Fibroblast of villous mesenchyme (primary cell): ENCODE measurements around the gene HSPB6. TPM values are rescaled to one million over a fixed set of nuclear protein-coding genes. Genes with fewer than 3 reads are reported as not detected.

Experiments
- DNase-seq: peaks from one replicate; pipeline ENCODE4 v3.0.0-alpha.2; 2010; ENCODE audit warnings: low read depth
- H3K4me3 ChIP-seq: 2 replicates; pipeline ENCODE4 v1.5.1; 2011; ENCODE audit warnings: low read depth, mild to moderate bottlenecking, low read length
- total RNA-seq: library from RNA; depleted of rRNA; stranded (reverse); fragments of >200 nt; gene quantifications from 2 replicates; pipeline ENCODE4 v1.2.3, GENCODE V29; 2012
- TF ChIP-seq, protein P1 (sequence below): IDR thresholded peaks from 2 replicates; pipeline ENCODE4 v1.5.1; 2012; ENCODE audit warnings: low read depth, mild to moderate bottlenecking, low read length; ENCODE audit not compliant: insufficient read depth

HSPB6 gene
- total RNA-seq, 1 donor: 20.7 TPM

DNA sequence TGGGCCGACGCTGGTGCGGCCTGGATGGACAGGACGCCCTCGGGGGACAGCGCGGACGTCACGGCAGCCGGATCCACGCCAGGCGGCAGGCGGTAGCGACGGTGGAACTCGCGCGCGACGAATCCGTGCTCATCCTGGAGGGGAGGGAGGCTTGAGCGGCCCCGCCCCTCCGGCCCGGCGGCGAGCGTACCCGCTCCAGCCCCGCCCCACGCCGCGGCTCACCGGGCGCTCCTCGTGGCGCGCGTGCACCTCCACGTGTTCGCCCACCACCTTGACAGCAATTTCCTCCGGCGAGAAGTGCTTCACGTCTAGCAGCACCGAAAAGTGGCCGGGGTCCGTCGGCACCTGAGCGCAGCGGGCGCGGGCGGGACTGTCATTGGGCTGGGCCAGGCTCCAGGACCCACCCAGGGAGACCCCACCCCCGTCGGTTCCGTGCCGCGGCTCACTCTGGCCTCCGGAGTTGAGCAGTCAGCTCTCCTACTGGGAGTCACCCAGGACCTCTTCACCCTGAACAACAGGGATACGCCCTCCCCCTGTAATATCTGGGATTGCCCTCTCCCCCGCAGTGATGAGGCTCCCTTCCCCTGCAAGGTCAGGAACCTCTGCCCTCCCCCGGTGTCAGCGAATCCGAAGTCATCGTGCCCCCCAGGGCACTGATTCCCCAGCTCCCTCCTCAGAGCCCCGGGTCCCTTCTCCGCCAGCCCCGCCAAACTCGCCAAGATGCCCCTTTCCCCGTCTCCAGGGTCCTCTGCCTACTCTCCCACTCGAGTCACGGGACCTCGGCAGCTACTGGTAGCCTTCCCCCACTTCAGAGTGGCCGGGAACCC is 1.1 kb downstream of the HSPB6 start:
- peak overlapping the region; percentile 92 for H3K4me3 ChIP-seq
- DNase-seq: peak; percentile 89
- TF ChIP-seq, protein P1, sequence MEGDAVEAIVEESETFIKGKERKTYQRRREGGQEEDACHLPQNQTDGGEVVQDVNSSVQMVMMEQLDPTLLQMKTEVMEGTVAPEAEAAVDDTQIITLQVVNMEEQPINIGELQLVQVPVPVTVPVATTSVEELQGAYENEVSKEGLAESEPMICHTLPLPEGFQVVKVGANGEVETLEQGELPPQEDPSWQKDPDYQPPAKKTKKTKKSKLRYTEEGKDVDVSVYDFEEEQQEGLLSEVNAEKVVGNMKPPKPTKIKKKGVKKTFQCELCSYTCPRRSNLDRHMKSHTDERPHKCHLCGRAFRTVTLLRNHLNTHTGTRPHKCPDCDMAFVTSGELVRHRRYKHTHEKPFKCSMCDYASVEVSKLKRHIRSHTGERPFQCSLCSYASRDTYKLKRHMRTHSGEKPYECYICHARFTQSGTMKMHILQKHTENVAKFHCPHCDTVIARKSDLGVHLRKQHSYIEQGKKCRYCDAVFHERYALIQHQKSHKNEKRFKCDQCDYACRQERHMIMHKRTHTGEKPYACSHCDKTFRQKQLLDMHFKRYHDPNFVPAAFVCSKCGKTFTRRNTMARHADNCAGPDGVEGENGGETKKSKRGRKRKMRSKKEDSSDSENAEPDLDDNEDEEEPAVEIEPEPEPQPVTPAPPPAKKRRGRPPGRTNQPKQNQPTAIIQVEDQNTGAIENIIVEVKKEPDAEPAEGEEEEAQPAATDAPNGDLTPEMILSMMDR: no peak

- TF ChIP-seq, protein P1: no peak
- H3K4me3 ChIP-seq: peak overlapping the region; percentile 92
- no peak for DNase-seq
These were observed 1.7 kb downstream of the HSPB6 start for GRCh38 chr19:35755131-35755549.

DNA sequence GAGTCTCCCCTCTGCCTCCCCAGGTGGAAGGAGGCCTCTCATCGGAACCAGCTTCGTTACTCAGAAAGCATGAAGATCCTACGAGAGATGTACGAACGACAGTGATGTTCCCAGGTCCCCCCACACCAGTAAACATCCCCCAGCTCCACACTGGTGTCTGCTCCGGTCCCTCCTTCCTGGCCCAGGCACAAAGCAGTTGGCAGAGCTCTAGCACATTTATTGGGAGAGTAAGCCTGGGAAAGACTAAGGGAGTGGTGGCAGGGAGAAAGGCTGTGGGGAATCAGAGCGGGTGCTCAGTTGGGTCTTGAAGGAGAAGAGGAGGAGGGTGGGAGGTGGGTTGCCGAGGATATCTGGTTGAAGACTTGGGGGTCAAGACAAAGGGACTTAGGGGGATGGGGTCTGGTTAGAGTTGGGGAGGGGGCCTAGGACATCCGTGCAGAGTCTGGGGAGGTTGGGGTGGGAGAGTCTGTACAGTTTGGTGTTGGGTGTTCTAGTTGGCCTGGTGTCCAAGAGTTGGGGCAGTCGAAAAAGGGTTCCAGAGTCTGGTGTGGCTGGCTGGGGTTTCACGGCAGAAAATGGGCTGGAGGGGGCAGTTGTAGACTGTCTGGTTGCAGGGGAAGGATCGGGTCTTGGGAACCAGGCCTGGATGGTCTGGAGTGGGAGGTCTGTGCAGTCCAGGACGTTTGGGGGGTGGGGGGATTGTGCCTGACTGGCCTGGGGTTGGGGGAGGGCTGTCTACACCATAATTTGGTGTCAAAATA is 2.3 kb downstream of the HSPB6 start:
- DNase-seq: no peak
- peak overlapping the region; percentile 92 for H3K4me3 ChIP-seq
- TF ChIP-seq, protein P1: no peak

GRCh38 chr19:35753634-35754369 is 3.0 kb downstream of the HSPB6 start:
- no peak overlapping the region for H3K4me3 ChIP-seq
- TF ChIP-seq, protein P1: no peak
- DNase-seq: no peak

DNA sequence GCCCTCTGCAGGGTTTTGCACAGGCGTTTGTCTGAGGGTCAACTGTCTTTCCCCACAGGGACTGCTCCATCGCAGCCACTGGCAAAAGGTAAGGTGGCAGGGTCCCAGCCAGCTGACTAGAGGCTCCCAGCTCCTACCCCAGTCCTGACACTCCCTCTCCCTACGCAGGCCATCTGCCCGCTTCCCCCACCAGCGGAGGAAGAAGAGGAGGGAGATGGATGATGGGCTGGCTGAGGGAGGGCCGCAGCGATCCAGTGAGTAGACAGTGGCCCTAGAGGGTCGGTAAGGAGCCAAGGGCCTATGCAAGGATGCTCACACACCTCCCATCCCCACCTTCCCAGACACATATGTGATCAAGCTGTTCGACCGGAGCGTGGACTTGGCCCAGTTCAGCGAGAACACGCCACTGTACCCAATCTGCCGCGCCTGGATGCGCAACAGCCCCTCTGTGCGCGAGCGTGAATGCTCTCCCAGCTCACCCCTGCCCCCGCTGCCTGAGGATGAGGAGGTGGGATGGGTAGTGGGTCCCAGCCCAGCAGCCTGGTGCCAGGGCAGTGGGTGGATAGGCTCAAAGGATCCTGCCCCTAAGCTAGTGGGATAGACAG is 4.0 kb downstream of the HSPB6 start:
- no peak for DNase-seq
- no peak overlapping the region for H3K4me3 ChIP-seq
- TF ChIP-seq, protein P1: no peak
